Measurements from ENCODE around the gene LHFPL6. TPM values are rescaled to one million over a fixed set of nuclear protein-coding genes. Genes with fewer than 3 reads are reported as not detected.

Gene LHFPL6
- total and polyA plus RNA-seq, 4 donors, result 58.1 to 214 (median 169) TPM

- no peak for ATAC-seq (ENCODE audit: low FRiP score)
- Histone ChIP-seq H3K36me3 (ENCODE audit: control insufficient read depth in 1 of 2, insufficient read depth in 2 of 2, low read length in 1 of 2) (no peaks in the 10 kb centered on the region), H3K27ac (ENCODE audit: low read depth in 1 of 2, low read length in 2 of 2) (no peak overlapping the region), H3K4me1 (ENCODE audit: control insufficient read depth in 1 of 2, insufficient read depth in 2 of 2, low read length in 2 of 2) (peaks cover 0 to 3% of the 10 kb centered on the region in 2 donors), H3K4me3 (ENCODE audit: low read length in 2 of 2) (no peak overlapping the region), H3K27me3 (ENCODE audit: control insufficient read depth in 1 of 2, insufficient read depth in 2 of 2, low read length in 1 of 2) (no peaks in the 10 kb centered on the region), H3K9me3 (ENCODE audit: control insufficient read depth, low read length) (no peaks in the 10 kb centered on the region)
- WGBS, 2 donors, result 83 to 93% methylated on average over 1 of the region's 1 CpG
- no peak for DNase-seq
- intact Hi-C loops (cut with DNase I), result no loop called here
Observed at GRCh38 chr13:39556866-39557265, 46.1 kb downstream of the LHFPL6 start.

GRCh38 chr13:39554371-39554770 lies 48.6 kb downstream of the LHFPL6 start:
- H3K27ac ChIP-seq (ENCODE audit: low read depth in 1 of 2, low read length in 2 of 2), result no peak overlapping the region
- DNase-seq (no peak), ATAC-seq (ENCODE audit: low FRiP score) (no peak)
- H3K4me1 ChIP-seq (ENCODE audit: control insufficient read depth in 1 of 2, insufficient read depth in 2 of 2, low read length in 2 of 2), result peaks cover 0 to 2% of the 10 kb centered on the region in 2 donors
- H3K27me3 ChIP-seq (ENCODE audit: control insufficient read depth in 1 of 2, insufficient read depth in 2 of 2, low read length in 1 of 2), result no peaks in the 10 kb centered on the region
- 71 to 80% methylated on average over 3 of the region's 3 CpGs for WGBS, 2 donors
- H3K36me3 ChIP-seq (ENCODE audit: control insufficient read depth in 1 of 2, insufficient read depth in 2 of 2, low read length in 1 of 2), result no peaks in the 10 kb centered on the region
- H3K9me3 ChIP-seq (ENCODE audit: control insufficient read depth, low read length), result no peaks in the 10 kb centered on the region
- no peak overlapping the region for H3K4me3 ChIP-seq (ENCODE audit: low read length in 2 of 2)
- intact Hi-C loops (cut with DNase I), result no loop called here

GRCh38 chr13:39552246-39552645 lies 50.7 kb downstream of the LHFPL6 start:
- ATAC-seq (ENCODE audit: low FRiP score), result no peak
- H3K9me3 ChIP-seq (ENCODE audit: control insufficient read depth, low read length), result no peaks in the 10 kb centered on the region
- no peak overlapping the region for H3K4me3 ChIP-seq (ENCODE audit: low read length in 2 of 2)
- 95 to 98% methylated on average over 2 of the region's 2 CpGs for WGBS, 2 donors
- H3K4me1 ChIP-seq (ENCODE audit: control insufficient read depth in 1 of 2, insufficient read depth in 2 of 2, low read length in 2 of 2), result no peaks in the 10 kb centered on the region
- no peak overlapping the region for H3K27ac ChIP-seq (ENCODE audit: low read depth in 1 of 2, low read length in 2 of 2)
- no peaks in the 10 kb centered on the region for H3K27me3 ChIP-seq (ENCODE audit: control insufficient read depth in 1 of 2, insufficient read depth in 2 of 2, low read length in 1 of 2)
- no peaks in the 10 kb centered on the region for H3K36me3 ChIP-seq (ENCODE audit: control insufficient read depth in 1 of 2, insufficient read depth in 2 of 2, low read length in 1 of 2)
- no peak for DNase-seq
- intact Hi-C loops (cut with DNase I), result no loop called here

GRCh38 chr13:39550931-39551330 lies 52.1 kb downstream of the LHFPL6 start:
- intact Hi-C loops (cut with DNase I), result no loop called here
- ATAC-seq (ENCODE audit: low FRiP score), result no peak
- no peaks in the 10 kb centered on the region for H3K27me3 ChIP-seq (ENCODE audit: control insufficient read depth in 1 of 2, insufficient read depth in 2 of 2, low read length in 1 of 2)
- no peak overlapping the region for H3K27ac ChIP-seq (ENCODE audit: low read depth in 1 of 2, low read length in 2 of 2)
- no peaks in the 10 kb centered on the region for H3K9me3 ChIP-seq (ENCODE audit: control insufficient read depth, low read length)
- no peaks in the 10 kb centered on the region for H3K4me1 ChIP-seq (ENCODE audit: control insufficient read depth in 1 of 2, insufficient read depth in 2 of 2, low read length in 2 of 2)
- no peaks in the 10 kb centered on the region for H3K36me3 ChIP-seq (ENCODE audit: control insufficient read depth in 1 of 2, insufficient read depth in 2 of 2, low read length in 1 of 2)
- H3K4me3 ChIP-seq (ENCODE audit: low read length in 2 of 2), result no peak overlapping the region
- no peak for DNase-seq

GRCh38 chr13:39547108-39547507 lies 55.9 kb downstream of the LHFPL6 start:
- Histone ChIP-seq H3K4me3 (ENCODE audit: low read length in 2 of 2) (no peak overlapping the region), H3K9me3 (ENCODE audit: control insufficient read depth, low read length) (no peaks in the 10 kb centered on the region), H3K27me3 (ENCODE audit: control insufficient read depth in 1 of 2, insufficient read depth in 2 of 2, low read length in 1 of 2) (no peaks in the 10 kb centered on the region), H3K27ac (ENCODE audit: low read depth in 1 of 2, low read length in 2 of 2) (no peak overlapping the region), H3K4me1 (ENCODE audit: control insufficient read depth in 1 of 2, insufficient read depth in 2 of 2, low read length in 2 of 2) (peaks cover 0 to 3% of the 10 kb centered on the region in 2 donors), H3K36me3 (ENCODE audit: control insufficient read depth in 1 of 2, insufficient read depth in 2 of 2, low read length in 1 of 2) (no peaks in the 10 kb centered on the region)
- ATAC-seq (ENCODE audit: low FRiP score) (no peak), DNase-seq (no peak)
- intact Hi-C loops (cut with DNase I), result no loop called here

GRCh38 chr13:39542361-39542760 lies 60.6 kb downstream of the LHFPL6 start:
- Histone ChIP-seq H3K36me3 (ENCODE audit: control insufficient read depth in 1 of 2, insufficient read depth in 2 of 2, low read length in 1 of 2) (no peaks in the 10 kb centered on the region), H3K9me3 (ENCODE audit: control insufficient read depth, low read length) (no peaks in the 10 kb centered on the region), H3K4me1 (ENCODE audit: control insufficient read depth in 1 of 2, insufficient read depth in 2 of 2, low read length in 2 of 2) (peaks cover 0 to 3% of the 10 kb centered on the region in 2 donors), H3K27ac (ENCODE audit: low read depth in 1 of 2, low read length in 2 of 2) (no peak overlapping the region), H3K27me3 (ENCODE audit: control insufficient read depth in 1 of 2, insufficient read depth in 2 of 2, low read length in 1 of 2) (no peaks in the 10 kb centered on the region), H3K4me3 (ENCODE audit: low read length in 2 of 2) (no peak overlapping the region)
- DNase-seq, result no peak
- no peak for ATAC-seq (ENCODE audit: low FRiP score)
- intact Hi-C loops (cut with DNase I), result no loop called here
- 98 to 100% methylated on average over 2 of the region's 2 CpGs for WGBS, 2 donors

- Histone ChIP-seq H3K36me3 (ENCODE audit: control insufficient read depth in 1 of 2, insufficient read depth in 2 of 2, low read length in 1 of 2) (no peaks in the 10 kb centered on the region), H3K4me3 (ENCODE audit: low read length in 2 of 2) (no peak overlapping the region), H3K27me3 (ENCODE audit: control insufficient read depth in 1 of 2, insufficient read depth in 2 of 2, low read length in 1 of 2) (no peaks in the 10 kb centered on the region), H3K4me1 (ENCODE audit: control insufficient read depth in 1 of 2, insufficient read depth in 2 of 2, low read length in 2 of 2) (peaks cover 0 to 3% of the 10 kb centered on the region in 2 donors), H3K27ac (ENCODE audit: low read depth in 1 of 2, low read length in 2 of 2) (no peak overlapping the region), H3K9me3 (ENCODE audit: control insufficient read depth, low read length) (no peaks in the 10 kb centered on the region)
- intact Hi-C loops (cut with DNase I), result no loop called here
- WGBS, 2 donors, result 94 to 100% methylated on average over 1 of the region's 1 CpG
- no peak for DNase-seq
- no peak for ATAC-seq (ENCODE audit: low FRiP score)
Observed at GRCh38 chr13:39540929-39541605, 61.9 kb downstream of the LHFPL6 start.

GRCh38 chr13:39538816-39539790 lies 63.9 kb downstream of the LHFPL6 start:
- ATAC-seq (ENCODE audit: low FRiP score), result no peak
- no peak for DNase-seq
- 90% methylated on average over 8 of the region's 8 CpGs for WGBS, 2 donors
- H3K27ac ChIP-seq (ENCODE audit: low read depth in 1 of 2, low read length in 2 of 2), result no peak overlapping the region
- H3K9me3 ChIP-seq (ENCODE audit: control insufficient read depth, low read length), result no peaks in the 10 kb centered on the region
- intact Hi-C loops (cut with DNase I), result loop anchor here (5.0 to 10.0 kb wide), 2 partner anchors 43 to 46 kb away; no protein-coding TSS in a partner anchor
- H3K27me3 ChIP-seq (ENCODE audit: control insufficient read depth in 1 of 2, insufficient read depth in 2 of 2, low read length in 1 of 2), result no peaks in the 10 kb centered on the region
- peaks cover 0 to under 1% of the 10 kb centered on the region in 2 donors for H3K4me1 ChIP-seq (ENCODE audit: control insufficient read depth in 1 of 2, insufficient read depth in 2 of 2, low read length in 2 of 2)
- no peaks in the 10 kb centered on the region for H3K36me3 ChIP-seq (ENCODE audit: control insufficient read depth in 1 of 2, insufficient read depth in 2 of 2, low read length in 1 of 2)
- no peak overlapping the region for H3K4me3 ChIP-seq (ENCODE audit: low read length in 2 of 2)

Measured in aorta (tissue), 5 donors.